NCI-H1694 (cell line): ENCODE results near the gene FNIP2.
"Not testable (repeated sequence)": the region's sequence is repeated elsewhere in the genome, so short reads cannot be mapped to it uniquely, and the experiment has no call there.

Experiments
- DNase-seq: peaks from one replicate; lab custom pipeline; 2025; lab: John Stamatoyannopoulos, UW

FNIP2 gene

GRCh38 chr4:158816955-158817354 lies 48.1 kb downstream of the FNIP2 start:
- DNase-seq, result no peak

GRCh38 chr4:158817562-158818296 lies 48.9 kb downstream of the FNIP2 start:
- no peak for DNase-seq

GRCh38 chr4:158818560-158819140 lies 49.8 kb downstream of the FNIP2 start:
- DNase-seq, result no peak

GRCh38 chr4:158819942-158820786 lies 51.3 kb downstream of the FNIP2 start:
- no peak for DNase-seq

- DNase-seq, result no peak
These were observed 52.6 kb downstream of the FNIP2 start for GRCh38 chr4:158821228-158821971.

GRCh38 chr4:158822348-158822747 lies 53.5 kb downstream of the FNIP2 start:
- DNase-seq, result no peak

- DNase-seq, result no peak
These were observed 54.6 kb downstream of the FNIP2 start for GRCh38 chr4:158823461-158823873.

- no peak for DNase-seq
These were observed 55.8 kb downstream of the FNIP2 start for GRCh38 chr4:158824425-158825274.

GRCh38 chr4:158825433-158826036 lies 56.7 kb downstream of the FNIP2 start:
- DNase-seq, result no peak

- DNase-seq, result no peak
These were observed 57.2 kb downstream of the FNIP2 start for GRCh38 chr4:158826057-158826456.

- no peak for DNase-seq
These were observed 58.1 kb downstream of the FNIP2 start for GRCh38 chr4:158826882-158827281.

- no peak for DNase-seq
These were observed 58.7 kb downstream of the FNIP2 start for GRCh38 chr4:158827543-158827981.

GRCh38 chr4:158828151-158828550 lies 59.3 kb downstream of the FNIP2 start:
- DNase-seq, result not testable (repeated sequence)

- no peak for DNase-seq
These were observed 60.4 kb downstream of the FNIP2 start for GRCh38 chr4:158829254-158829653.

- DNase-seq, result no peak
These were observed 64.8 kb downstream of the FNIP2 start for GRCh38 chr4:158833602-158834001.

- no peak for DNase-seq
These were observed 66.6 kb downstream of the FNIP2 start for GRCh38 chr4:158835226-158836001.

- no peak for DNase-seq
These were observed 67.2 kb downstream of the FNIP2 start for GRCh38 chr4:158836002-158836369.

GRCh38 chr4:158836828-158837449 lies 68.1 kb downstream of the FNIP2 start:
- DNase-seq, result no peak

- DNase-seq, result no peak
These were observed 68.8 kb downstream of the FNIP2 start for GRCh38 chr4:158837527-158838141.
